Ovary (tissue), 3 donors: ENCODE measurements around the gene CEP68.

Experiments
- EP300 ChIP-seq: sonication (generic); formaldehyde crosslinking; IDR thresholded peaks from one replicate; pipeline ENCODE4 v1.6.1; 2017; ENCODE audit warnings: antibody characterized with exemption
- TF ChIP-seq, protein P1 (sequence below), 3 donors: fragments of 450-650 bp in 2 of 3; fragments of 200-600 bp in 1 of 3; IDR thresholded peaks; one replicate each; pipeline versions ENCODE4 v1.5.1 to v1.8.0; 2016 to 2022; ENCODE audit warnings: antibody characterized with exemption in 3 of 3, mild to moderate bottlenecking in 1 of 3
- donor health status: DM: no; HTN: no; CAD: no.

DNA sequence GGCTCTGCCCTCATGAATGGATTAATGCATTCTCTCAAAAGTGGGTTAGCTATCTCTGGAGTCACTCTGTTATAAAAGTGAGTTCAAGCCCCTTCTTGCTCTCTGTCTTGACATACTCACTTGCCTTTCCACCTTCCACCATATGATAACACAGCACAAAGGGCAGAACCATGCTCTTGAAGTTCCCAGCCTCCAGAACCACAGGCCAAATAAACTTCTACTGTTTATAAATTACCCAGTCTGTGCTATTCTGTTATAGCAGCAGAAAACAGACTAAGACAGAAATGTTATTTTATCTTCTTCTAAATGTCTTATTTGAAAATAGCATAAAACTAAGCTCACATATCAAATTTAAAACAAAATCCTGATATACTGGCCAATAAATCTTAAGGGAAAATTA lies 58.7 kb downstream of the CEP68 start:
- TF ChIP-seq EP300: no peak
- TF ChIP-seq, protein P1, sequence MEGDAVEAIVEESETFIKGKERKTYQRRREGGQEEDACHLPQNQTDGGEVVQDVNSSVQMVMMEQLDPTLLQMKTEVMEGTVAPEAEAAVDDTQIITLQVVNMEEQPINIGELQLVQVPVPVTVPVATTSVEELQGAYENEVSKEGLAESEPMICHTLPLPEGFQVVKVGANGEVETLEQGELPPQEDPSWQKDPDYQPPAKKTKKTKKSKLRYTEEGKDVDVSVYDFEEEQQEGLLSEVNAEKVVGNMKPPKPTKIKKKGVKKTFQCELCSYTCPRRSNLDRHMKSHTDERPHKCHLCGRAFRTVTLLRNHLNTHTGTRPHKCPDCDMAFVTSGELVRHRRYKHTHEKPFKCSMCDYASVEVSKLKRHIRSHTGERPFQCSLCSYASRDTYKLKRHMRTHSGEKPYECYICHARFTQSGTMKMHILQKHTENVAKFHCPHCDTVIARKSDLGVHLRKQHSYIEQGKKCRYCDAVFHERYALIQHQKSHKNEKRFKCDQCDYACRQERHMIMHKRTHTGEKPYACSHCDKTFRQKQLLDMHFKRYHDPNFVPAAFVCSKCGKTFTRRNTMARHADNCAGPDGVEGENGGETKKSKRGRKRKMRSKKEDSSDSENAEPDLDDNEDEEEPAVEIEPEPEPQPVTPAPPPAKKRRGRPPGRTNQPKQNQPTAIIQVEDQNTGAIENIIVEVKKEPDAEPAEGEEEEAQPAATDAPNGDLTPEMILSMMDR (IDR thresholded peaks at IDR 0.05): no peak
